ENCODE measurements around the gene RXFP2. TPM values are rescaled to one million over a fixed set of nuclear protein-coding genes. Genes with fewer than 3 reads are reported as not detected.

RXFP2 gene
- total RNA-seq, 4 donors from 2014 or later = 0.19 to 0.44 TPM; not detected in 2

- intact Hi-C loops (cut with DNase I; ENCODE audit: low total_unique reads) = no loop called here
Observed at GRCh38 chr13:31719214-31719613, 20.1 kb upstream of the RXFP2 start.

GRCh38 chr13:31722673-31723072 lies 16.7 kb upstream of the RXFP2 start:
- no peak for TF ChIP-seq POLR2A (IDR thresholded peaks at IDR 0.05)
- TF ChIP-seq, protein P1, sequence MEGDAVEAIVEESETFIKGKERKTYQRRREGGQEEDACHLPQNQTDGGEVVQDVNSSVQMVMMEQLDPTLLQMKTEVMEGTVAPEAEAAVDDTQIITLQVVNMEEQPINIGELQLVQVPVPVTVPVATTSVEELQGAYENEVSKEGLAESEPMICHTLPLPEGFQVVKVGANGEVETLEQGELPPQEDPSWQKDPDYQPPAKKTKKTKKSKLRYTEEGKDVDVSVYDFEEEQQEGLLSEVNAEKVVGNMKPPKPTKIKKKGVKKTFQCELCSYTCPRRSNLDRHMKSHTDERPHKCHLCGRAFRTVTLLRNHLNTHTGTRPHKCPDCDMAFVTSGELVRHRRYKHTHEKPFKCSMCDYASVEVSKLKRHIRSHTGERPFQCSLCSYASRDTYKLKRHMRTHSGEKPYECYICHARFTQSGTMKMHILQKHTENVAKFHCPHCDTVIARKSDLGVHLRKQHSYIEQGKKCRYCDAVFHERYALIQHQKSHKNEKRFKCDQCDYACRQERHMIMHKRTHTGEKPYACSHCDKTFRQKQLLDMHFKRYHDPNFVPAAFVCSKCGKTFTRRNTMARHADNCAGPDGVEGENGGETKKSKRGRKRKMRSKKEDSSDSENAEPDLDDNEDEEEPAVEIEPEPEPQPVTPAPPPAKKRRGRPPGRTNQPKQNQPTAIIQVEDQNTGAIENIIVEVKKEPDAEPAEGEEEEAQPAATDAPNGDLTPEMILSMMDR (IDR thresholded peaks at IDR 0.05) = no peak
- DNase-seq (ENCODE audit: low spot score in 2 of 2) = no peak
- intact Hi-C loops (cut with DNase I; ENCODE audit: low total_unique reads) = no loop called here
- no peak overlapping the region for H3K4me3 ChIP-seq (ENCODE audit: low read depth, poor library complexity, severe bottlenecking)
- 23 to 28% methylated on average over 5 of the region's 5 CpGs for WGBS, 2 donors

More at GRCh38 chr13:31719214-31719613, 20.1 kb upstream of the RXFP2 start:
- TF ChIP-seq, protein P1 (IDR thresholded peaks at IDR 0.05) = no peak
- TF ChIP-seq POLR2A (IDR thresholded peaks at IDR 0.05) = no peak
- no peak for DNase-seq (ENCODE audit: low spot score in 2 of 2)
- 75 to 82% methylated on average over 3 of the region's 3 CpGs for WGBS, 2 donors
- no peak overlapping the region for H3K4me3 ChIP-seq (ENCODE audit: low read depth, poor library complexity, severe bottlenecking)

GRCh38 chr13:31725841-31726240 lies 13.5 kb upstream of the RXFP2 start:
- 88 to 90% methylated on average over 5 of the region's 5 CpGs for WGBS, 2 donors
- no peak for DNase-seq (ENCODE audit: low spot score in 2 of 2)

GRCh38 chr13:31731921-31732320 lies 7.4 kb upstream of the RXFP2 start:
- DNase-seq (ENCODE audit: low spot score in 2 of 2) = no peak
- H3K4me3 ChIP-seq (ENCODE audit: low read depth, poor library complexity, severe bottlenecking) = no peak overlapping the region
- TF ChIP-seq, protein P1 (IDR thresholded peaks at IDR 0.05) = no peak
- TF ChIP-seq POLR2A (IDR thresholded peaks at IDR 0.05) = no peak
- 48 to 61% methylated on average over 6 of the region's 6 CpGs for WGBS, 2 donors
- intact Hi-C loops (cut with DNase I; ENCODE audit: low total_unique reads) = no loop called here

More at GRCh38 chr13:31725841-31726240, 13.5 kb upstream of the RXFP2 start:
- no peak overlapping the region for H3K4me3 ChIP-seq (ENCODE audit: low read depth, poor library complexity, severe bottlenecking)
- TF ChIP-seq, protein P1 (IDR thresholded peaks at IDR 0.05) = no peak
- no peak for TF ChIP-seq POLR2A (IDR thresholded peaks at IDR 0.05)
- intact Hi-C loops (cut with DNase I; ENCODE audit: low total_unique reads) = no loop called here

- intact Hi-C loops (cut with DNase I; ENCODE audit: low total_unique reads) = no loop called here
- TF ChIP-seq, protein P1 (IDR thresholded peaks at IDR 0.05) = no peak
- no peak for TF ChIP-seq POLR2A (IDR thresholded peaks at IDR 0.05)
- whole genome bisulfite sequencing, 2 donors = 35 to 51% methylated on average over 5 of the region's 5 CpGs
- no peak overlapping the region for H3K4me3 ChIP-seq (ENCODE audit: low read depth, poor library complexity, severe bottlenecking)
- DNase-seq (ENCODE audit: low spot score in 2 of 2) = no peak
Observed at GRCh38 chr13:31733066-31733465, 6.3 kb upstream of the RXFP2 start.

DNA sequence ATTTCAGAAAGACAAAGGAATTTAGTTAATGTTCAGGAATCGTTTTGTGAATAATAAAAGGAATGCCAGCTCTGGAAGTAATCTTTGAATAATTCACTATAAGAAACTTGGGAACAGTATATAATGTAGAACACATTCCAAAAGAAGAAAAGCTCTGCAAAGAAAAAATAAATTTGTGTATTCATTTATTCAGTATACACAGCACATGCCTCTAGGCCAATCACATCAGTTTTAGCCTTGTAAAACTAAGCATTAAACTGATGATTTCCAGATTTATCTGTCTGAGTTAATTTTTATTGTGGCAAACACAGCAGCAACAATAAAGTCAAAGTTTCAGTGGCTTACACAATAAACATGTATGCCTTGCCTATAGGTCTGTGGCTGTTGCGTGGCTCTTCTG lies 5.7 kb upstream of the RXFP2 start:
- intact Hi-C loops (cut with DNase I; ENCODE audit: low total_unique reads) = no loop called here
- no peak for DNase-seq (ENCODE audit: low spot score in 2 of 2)
- 60 to 68% methylated on average over 2 of the region's 2 CpGs for WGBS, 2 donors
- TF ChIP-seq POLR2A (IDR thresholded peaks at IDR 0.05) = no peak
- TF ChIP-seq, protein P1 (IDR thresholded peaks at IDR 0.05) = no peak
- H3K4me3 ChIP-seq (ENCODE audit: low read depth, poor library complexity, severe bottlenecking) = no peak overlapping the region

Measured in lower leg skin (tissue), 4 donors.